SH-SY5Y (cell line): ENCODE measurements around the gene WSCD1.

Experiments
- GATA2 ChIP-seq: IDR thresholded peaks from 2 replicates; pipeline ENCODE4 v1.6.1; 2011; ENCODE audit warnings: mild to moderate bottlenecking, low read depth, low read length
- GATA3 ChIP-seq: IDR thresholded peaks from 2 replicates; pipeline ENCODE4 v1.6.1; 2011; ENCODE audit warnings: low read depth, mild to moderate bottlenecking, low read length, moderate library complexity

DNA sequence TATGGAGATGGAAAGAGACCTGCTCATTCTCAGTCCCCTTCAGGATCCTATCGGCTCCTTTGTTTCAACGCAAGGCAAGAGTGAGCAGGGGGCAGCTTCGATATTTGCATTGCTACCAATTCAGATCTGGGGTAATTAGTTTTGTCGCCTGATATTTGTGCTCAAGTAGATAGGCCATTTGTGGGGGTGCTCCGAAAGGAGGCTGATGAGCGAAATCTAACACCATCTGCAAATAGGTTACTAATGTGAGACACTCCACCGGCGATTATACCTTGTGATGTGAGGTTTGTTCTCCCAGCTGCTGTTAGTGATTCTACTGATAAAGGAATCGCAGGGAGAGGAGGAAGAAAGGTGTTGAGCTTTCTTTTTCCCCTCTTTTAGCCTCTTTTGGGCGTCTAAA lies 31.5 kb downstream of the WSCD1 start:
- no peak for TF ChIP-seq GATA3
- no peak for TF ChIP-seq GATA2
